Urothelium cell line (cell line): Measurements from ENCODE around the gene TINCR.
"Not testable (repeated sequence)": the region's sequence is repeated elsewhere in the genome, so short reads cannot be mapped to it uniquely, and the experiment has no call there.

ENCODE experiments used
- DNase-seq: peaks from one replicate; pipeline ENCODE4 v3.0.0; 2011; ENCODE audit warnings: low spot score, mixed read lengths
- FAIRE-seq: peaks from 2 replicates; lab custom pipeline; 2011; peaks lifted over from hg19 to GRCh38; lab: Jason Lieb, UNC

Gene TINCR

DNA sequence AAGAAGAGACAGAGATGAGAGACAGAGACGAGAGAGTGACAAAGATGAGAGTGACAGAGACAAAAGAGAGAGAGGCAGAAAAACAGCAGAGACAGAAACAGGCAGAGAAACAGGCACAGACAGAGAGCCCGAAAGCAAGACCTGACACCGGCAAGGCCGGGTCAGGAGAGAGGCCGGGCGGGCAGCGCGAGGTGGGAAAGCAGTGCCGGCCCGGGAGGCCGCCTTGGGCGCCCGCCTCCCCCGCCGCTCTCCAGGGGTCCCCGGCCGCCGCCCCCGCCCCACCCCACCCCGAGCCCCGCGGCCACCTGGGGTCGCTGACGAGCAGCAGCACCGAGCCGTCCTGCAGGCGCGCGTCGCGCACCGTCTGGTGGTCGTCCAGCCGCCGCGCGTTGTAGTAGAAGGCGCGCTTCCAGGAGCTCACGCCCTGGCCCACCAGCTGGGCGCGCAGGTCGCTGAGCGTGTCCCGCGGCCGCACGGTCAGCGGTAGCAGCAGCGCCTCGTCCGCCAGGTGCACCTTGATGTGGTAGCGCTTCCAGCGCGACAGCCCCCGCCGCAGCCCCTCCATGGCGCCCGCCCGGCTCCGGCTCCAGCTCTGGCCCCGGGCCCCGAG, at the start of gene TINCR:
Gene TINCR, minus strand, starts transcription at position 594 of the 610 bp plus-strand sequence.
- FAIRE-seq, result no peak
- no peak for DNase-seq

DNA sequence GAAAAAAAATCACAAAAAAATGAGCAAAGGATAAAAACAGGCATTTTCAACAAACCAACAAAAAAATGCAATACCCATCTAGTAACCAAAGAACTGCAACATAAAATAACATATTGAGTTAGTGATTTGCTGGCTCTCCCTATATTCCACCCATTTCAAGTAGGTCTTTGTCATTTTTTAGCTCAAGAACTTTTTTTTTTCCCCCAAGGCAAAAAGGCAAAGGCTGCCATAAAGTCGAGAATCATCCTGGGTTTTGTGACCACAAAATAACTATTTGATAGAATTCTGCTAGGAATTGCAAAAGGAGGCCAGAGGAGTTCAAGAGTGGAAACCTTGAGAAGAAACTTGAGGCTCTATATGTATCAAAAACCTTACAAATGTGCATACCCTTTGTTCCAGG, 49.3 kb upstream of the TINCR start:
- DNase-seq, result no peak
- no peak for FAIRE-seq

DNA sequence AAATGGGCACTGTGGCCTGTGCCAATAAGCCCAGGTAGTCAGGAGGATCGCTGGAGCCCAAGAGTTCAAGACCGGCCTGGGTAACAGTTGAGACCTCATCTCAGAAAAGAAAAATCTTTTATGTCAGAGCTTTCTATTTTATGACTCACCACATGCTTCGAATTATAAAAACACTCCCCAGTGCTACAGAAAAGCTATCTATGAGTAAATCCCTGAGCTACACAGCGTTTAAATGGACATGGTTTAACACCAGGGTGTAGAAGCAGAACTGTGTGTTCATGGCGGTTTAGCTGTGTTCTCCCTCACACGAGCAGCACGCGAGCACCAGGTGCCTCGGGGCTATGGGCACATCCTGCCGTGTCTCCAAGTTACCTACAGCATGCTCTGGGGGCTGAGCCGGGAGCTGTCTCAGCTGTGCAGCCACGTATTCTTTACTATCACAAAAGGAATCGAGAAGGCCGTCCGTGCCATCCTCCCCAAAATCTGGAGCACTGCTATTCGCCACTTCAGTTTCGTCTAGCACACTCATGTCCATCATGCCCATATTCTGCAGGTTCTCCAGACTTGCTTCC, 48.1 kb upstream of the TINCR start:
- no peak for DNase-seq

GRCh38 chr19:5612891-5613865, 45.4 kb upstream of the TINCR start:
- no peak for DNase-seq
- no peak for FAIRE-seq

More for the DNA sequence above, 48.1 kb upstream of the TINCR start:
- FAIRE-seq, result no peak

GRCh38 chr19:5609881-5610448, 42.2 kb upstream of the TINCR start:
- FAIRE-seq (no peak), DNase-seq (no peak)

DNA sequence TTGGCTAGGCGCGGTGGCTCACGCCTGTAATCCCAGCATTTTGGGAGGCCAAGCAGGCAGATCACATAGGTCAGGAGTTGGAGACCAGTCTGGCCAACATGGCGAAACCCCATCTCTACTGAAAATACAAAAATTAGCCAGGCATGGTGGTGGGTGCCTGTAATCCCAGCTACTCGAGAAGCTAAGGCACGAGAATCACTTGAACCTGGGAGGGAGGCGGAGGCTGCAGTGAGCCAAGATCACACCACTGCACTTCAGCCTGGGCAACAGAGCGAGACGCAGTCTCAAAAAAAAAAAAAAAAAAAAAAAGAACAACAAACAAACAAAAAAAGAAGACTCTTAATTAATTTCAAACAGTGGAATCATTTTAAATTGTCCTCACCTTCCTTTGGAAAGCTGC, 41.0 kb upstream of the TINCR start:
- DNase-seq, FAIRE-seq: not testable (repeated sequence)

DNA sequence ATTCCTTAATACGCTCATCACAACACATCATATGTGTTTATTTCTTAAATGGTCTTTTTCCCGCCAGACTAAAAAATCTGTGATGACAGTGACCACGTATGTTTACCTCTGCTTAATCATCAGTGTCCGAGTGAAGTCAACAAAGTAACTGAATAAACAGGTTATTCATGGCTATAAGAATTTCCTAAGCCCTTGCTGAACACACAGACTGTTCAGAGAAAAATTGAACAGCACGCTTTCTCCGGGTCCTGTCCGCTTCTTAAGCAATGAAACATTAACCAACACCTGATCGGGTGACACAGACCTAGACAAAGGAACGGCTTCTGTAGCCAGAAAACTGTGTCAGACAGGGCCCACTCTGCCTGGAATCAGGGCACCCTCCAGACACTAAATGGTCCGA, 40.5 kb upstream of the TINCR start:
- FAIRE-seq (no peak), DNase-seq (no peak)

- DNase-seq (no peak), FAIRE-seq (no peak)
Observed at GRCh38 chr19:5607318-5608275, 39.8 kb upstream of the TINCR start.

DNA sequence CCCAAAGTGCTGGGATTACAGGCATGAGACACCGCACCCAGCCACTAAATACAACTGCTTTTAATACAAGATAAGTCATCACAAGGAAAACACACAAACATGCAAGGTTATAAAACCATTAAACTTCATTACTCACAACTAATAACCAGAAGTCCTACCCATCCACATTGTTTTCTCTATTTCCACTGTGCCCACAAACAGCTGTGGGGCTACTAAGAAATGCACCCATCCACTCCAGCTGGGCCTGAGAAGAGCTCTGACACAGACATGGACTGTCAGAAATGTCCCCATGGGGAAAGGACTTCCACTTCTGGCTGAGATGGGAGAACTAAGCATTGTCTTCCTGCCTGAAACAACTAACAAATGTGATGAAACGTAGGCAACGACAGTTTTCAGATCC, 37.6 kb upstream of the TINCR start:
- no peak for FAIRE-seq
- DNase-seq, result no peak

- FAIRE-seq, result no peak
- no peak for DNase-seq
Observed at GRCh38 chr19:5603626-5604025, 35.9 kb upstream of the TINCR start.

GRCh38 chr19:5600797-5601196, 33.0 kb upstream of the TINCR start:
- FAIRE-seq (no peak), DNase-seq (no peak)

DNA sequence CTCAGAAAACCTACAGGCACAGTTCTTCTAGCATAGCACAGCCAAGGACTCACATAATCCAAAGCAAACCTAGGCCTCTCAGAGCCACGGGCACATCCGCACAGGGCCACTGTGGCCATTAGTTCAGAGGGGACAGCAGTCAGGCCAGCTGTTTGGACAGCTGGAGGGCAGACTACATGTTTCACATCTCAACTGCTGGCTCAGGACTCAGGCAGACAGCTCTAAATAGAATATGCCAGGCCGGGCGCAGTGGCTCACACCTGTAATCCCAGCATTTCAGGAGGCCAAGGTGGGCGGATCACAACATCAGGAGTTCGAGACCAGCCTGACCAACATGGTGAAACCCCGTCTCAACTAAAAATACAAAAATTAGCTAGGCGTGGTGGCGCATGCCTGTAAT, 28.0 kb upstream of the TINCR start:
- no peak for DNase-seq
- no peak for FAIRE-seq

DNA sequence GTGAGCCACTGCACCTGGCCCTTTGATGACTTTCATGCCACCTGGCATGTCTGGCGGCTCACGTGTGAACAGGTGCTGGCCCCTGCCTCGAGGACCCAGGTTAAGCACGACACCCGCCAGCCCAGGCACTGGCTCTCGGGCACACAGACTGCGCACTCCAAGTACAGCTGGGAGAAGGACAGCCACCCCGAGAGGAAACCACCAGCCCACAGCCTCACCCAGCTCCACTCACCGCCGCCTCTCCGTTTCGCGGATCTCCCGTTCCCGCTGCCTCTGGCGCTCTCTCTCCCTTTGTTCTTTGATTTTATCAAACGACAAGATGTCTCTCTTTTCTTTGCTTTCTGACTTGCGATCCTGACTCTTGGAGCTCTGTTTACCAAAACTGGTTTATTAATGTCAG, 27.4 kb upstream of the TINCR start:
- FAIRE-seq (no peak), DNase-seq (no peak)

GRCh38 chr19:5594521-5594950, 26.8 kb upstream of the TINCR start:
- DNase-seq, result no peak
- FAIRE-seq, result no peak

DNA sequence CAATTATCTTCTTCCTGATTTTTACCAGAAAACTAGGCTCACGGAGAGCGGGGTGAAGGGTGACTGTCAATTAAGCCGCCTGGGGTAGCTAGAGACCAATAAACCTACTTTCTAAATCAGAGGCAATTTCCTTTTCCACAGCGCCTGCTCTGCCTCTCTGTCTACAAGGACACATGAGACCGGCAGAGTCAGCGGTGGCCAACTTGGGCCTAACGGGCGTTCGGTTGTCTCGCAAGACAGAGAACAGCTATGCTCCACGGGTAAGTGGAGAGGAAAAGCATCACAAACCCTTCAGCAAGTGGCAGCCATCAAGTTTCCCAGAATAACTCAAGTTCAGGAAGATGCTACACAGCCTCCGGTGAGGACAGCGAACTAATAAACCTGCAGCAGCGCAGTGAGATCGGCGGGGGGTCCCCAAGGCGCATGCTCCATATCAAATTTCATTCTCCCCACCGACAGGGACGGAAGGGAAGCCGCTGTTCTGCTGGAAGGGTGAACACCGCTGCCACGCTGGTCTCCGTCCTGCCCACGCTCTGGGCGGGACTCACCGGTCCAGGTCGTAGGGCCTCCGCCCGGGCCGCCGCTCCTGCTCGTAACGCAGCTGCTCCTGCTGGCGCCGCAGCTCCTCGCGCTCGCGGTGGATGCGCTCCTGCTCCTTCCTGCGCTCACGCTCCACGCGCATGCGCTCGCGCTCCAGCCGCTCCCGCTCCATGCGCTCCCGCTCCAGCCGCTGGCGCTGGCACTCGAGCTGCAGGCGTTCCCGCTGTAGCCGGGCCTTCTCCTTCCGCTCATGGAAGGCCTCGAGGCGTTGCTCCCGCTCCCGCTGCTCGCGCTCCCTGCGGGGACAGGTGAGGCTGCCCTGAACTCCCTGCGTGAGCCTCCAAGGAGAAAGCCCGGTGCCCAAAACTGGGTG, 25.8 kb upstream of the TINCR start:
- FAIRE-seq, result no peak
- DNase-seq, result no peak

DNA sequence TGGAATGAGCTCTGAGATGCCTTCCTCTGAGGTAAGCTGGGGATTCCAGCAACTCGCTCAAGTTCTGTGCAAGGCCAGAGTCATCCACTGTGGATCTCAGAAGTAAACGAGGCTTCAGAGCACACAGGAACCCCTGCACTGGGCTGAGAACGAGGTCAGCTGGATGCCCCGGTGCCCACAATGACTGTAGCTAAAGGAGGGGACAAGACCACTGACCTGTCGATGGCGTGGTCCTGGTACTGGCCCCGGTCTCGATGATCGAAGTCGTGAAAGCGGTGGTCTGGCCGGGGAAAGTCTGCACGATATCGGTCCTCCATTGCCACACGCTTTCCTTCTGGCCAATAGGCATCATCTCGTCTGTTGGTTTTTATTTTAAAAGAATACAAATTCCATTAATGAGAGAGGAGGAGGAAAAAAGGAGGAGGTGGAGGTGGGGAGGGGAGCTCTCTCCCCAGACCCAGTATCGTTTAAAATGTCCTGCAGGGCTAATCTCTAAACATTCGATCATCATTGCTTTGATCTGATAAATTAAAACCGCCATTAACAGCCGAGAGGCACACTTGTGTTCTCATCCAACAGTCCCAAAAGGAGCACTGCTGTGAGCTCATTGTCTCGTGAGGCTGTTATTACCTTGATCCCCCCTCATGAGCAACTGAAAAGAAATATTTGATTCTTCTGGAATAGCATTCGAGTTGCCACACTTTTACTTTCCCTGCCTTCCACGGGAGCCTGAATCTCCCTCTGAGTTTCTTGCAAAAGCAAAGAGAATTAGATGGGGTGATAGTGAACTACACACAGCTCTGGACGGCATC, 25.0 kb upstream of the TINCR start:
- no peak for DNase-seq
- FAIRE-seq, result no peak

- FAIRE-seq, result no peak
Observed at GRCh38 chr19:5591476-5591875, 23.7 kb upstream of the TINCR start.

GRCh38 chr19:5590865-5591154, 23.1 kb upstream of the TINCR start:
- no peak for FAIRE-seq
- DNase-seq, result no peak

More at GRCh38 chr19:5591476-5591875, 23.7 kb upstream of the TINCR start:
- DNase-seq, result no peak
